ENCODE results near the gene HSPA12A.

Gene HSPA12A

DNA sequence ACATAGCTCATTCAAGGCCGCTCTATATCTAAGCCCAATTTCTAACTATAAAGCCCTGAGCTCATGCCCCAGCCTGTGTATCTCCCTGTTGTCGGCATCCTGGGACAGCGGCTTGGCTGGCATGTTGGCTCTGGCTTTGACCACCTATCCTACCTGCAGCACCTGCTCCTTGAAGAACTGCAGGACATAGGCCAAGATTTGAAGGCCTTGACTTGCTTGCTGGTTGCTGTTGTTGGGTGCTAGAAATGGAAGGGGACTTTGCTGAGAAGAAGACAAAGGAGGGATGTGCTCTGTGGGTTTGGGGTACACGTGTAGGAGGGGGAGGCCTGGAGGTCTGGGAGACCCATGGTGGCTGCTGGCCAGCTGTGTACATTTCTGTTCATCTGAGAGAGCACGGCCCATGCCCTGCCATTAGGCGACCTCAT lies 110.5 kb downstream of the HSPA12A start:
- H3K36me3 ChIP-seq (ENCODE audit: control insufficient read depth in 2 of 2, insufficient read depth in 1 of 2, low read length in 2 of 2), result no peaks in the 10 kb centered on the region
- H3K9me3 ChIP-seq (ENCODE audit: control insufficient read depth, insufficient read depth, low read depth, low read length), result no peaks in the 10 kb centered on the region
- TF ChIP-seq KLF7 (tag by site-specific recombination; IDR thresholded peaks at IDR 0.05; ENCODE audit: borderline replicate concordance), result no peak
- TF ChIP-seq SETDB1 (IDR thresholded peaks at IDR 0.05; ENCODE audit: insufficient read length, low read length), result no peak
- TF ChIP-seq, protein P1, sequence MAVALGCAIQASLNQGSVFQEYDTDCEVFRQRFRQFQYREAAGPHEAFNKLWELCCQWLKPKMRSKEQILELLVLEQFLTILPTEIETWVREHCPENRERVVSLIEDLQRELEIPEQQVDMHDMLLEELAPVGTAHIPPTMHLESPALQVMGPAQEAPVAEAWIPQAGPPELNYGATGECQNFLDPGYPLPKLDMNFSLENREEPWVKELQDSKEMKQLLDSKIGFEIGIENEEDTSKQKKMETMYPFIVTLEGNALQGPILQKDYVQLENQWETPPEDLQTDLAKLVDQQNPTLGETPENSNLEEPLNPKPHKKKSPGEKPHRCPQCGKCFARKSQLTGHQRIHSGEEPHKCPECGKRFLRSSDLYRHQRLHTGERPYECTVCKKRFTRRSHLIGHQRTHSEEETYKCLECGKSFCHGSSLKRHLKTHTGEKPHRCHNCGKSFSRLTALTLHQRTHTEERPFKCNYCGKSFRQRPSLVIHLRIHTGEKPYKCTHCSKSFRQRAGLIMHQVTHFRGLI (tag by site-specific recombination; IDR thresholded peaks at IDR 0.05), result no peak
- TF ChIP-seq ZNF791 (tag by site-specific recombination; IDR thresholded peaks at IDR 0.05), result no peak
- TF ChIP-seq ZNF658 (tag by site-specific recombination; IDR thresholded peaks at IDR 0.05), result no peak
- TF ChIP-seq, protein P2, sequence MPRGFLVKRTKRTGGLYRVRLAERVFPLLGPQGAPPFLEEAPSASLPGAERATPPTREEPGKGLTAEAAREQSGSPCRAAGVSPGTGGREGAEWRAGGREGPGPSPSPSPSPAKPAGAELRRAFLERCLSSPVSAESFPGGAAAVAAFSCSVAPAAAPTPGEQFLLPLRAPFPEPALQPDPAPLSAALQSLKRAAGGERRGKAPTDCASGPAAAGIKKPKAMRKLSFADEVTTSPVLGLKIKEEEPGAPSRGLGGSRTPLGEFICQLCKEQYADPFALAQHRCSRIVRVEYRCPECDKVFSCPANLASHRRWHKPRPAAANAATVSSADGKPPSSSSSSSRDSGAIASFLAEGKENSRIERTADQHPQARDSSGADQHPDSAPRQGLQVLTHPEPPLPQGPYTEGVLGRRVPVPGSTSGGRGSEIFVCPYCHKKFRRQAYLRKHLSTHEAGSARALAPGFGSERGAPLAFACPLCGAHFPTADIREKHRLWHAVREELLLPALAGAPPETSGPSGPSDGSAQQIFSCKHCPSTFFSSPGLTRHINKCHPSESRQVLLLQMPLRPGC (tag by site-specific recombination; IDR thresholded peaks at IDR 0.05), result no peak
- TF ChIP-seq ZNF132 (tag by site-specific recombination; IDR thresholded peaks at IDR 0.05; ENCODE audit: borderline replicate concordance), result no peak
- TF ChIP-seq ZNF529 (tag by site-specific recombination; IDR thresholded peaks at IDR 0.05; ENCODE audit: insufficient replicate concordance), result no peak
- no peak for TF ChIP-seq ZBTB20 (tag by site-specific recombination; IDR thresholded peaks at IDR 0.05)
- TF ChIP-seq ZNF501 (tag by site-specific recombination; IDR thresholded peaks at IDR 0.05), result no peak
- TF ChIP-seq ZNF660 (tag by site-specific recombination; IDR thresholded peaks at IDR 0.05), result no peak
- TF ChIP-seq, protein P3, sequence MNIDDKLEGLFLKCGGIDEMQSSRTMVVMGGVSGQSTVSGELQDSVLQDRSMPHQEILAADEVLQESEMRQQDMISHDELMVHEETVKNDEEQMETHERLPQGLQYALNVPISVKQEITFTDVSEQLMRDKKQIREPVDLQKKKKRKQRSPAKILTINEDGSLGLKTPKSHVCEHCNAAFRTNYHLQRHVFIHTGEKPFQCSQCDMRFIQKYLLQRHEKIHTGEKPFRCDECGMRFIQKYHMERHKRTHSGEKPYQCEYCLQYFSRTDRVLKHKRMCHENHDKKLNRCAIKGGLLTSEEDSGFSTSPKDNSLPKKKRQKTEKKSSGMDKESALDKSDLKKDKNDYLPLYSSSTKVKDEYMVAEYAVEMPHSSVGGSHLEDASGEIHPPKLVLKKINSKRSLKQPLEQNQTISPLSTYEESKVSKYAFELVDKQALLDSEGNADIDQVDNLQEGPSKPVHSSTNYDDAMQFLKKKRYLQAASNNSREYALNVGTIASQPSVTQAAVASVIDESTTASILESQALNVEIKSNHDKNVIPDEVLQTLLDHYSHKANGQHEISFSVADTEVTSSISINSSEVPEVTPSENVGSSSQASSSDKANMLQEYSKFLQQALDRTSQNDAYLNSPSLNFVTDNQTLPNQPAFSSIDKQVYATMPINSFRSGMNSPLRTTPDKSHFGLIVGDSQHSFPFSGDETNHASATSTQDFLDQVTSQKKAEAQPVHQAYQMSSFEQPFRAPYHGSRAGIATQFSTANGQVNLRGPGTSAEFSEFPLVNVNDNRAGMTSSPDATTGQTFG (tag by site-specific recombination; IDR thresholded peaks at IDR 0.05; ENCODE audit: borderline replicate concordance), result no peak
- TF ChIP-seq ZBTB21 (tag by site-specific recombination; IDR thresholded peaks at IDR 0.05), result no peak
- no peak for TF ChIP-seq ZNF544 (tag by site-specific recombination; IDR thresholded peaks at IDR 0.05)
- H3K4me3 ChIP-seq (ENCODE audit: low read depth, low read length), result no peak overlapping the region
- POLR2A ChIA-PET, result no interaction called here
- CTCF ChIA-PET, result interaction anchor here (1.3 kb wide), 1 partner anchor 156 kb away, joined by 4 read pairs; no protein-coding TSS in a partner anchor
- H3K4me1 ChIP-seq (ENCODE audit: control insufficient read depth, insufficient read depth, low read length), result no peaks in the 10 kb centered on the region
- no peak overlapping the region for H3K27ac ChIP-seq (ENCODE audit: extremely low read depth, low read depth, low read length)

DNA sequence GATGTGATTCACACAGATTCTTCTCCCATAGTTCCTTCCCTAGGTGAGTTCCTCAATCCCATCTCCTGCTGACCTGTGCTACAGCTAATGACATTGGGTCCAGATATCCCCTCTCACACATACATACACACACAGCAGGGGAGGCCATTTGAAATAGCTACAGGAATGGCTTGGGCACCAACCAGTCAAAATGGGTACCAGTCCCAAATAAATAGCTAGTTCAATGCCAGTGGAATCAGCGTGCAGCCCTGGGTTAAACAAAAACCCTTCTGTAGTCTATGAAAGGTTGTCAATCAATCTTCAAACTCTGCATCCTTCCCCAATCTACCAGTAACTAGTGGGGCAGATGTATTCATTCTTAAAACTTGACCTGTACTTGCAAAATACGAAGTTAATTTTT lies 112.3 kb downstream of the HSPA12A start:
- no peak overlapping the region for H3K27ac ChIP-seq (ENCODE audit: extremely low read depth, low read depth, low read length)
- no peak overlapping the region for H3K4me3 ChIP-seq (ENCODE audit: low read depth, low read length)
- H3K9me3 ChIP-seq (ENCODE audit: control insufficient read depth, insufficient read depth, low read depth, low read length), result no peaks in the 10 kb centered on the region
- ChIA-PET CTCF (interaction anchor here (0.6 to 6.7 kb wide), 4 partner anchors 12 to 1601 kb away, joined by 3 to 60 read pairs (median 4); no protein-coding TSS in a partner anchor), POLR2A (no interaction called here)
- TF ChIP-seq ZNF558 (tag by site-specific recombination; IDR thresholded peaks at IDR 0.05), result no peak
- TF ChIP-seq, protein P4, sequence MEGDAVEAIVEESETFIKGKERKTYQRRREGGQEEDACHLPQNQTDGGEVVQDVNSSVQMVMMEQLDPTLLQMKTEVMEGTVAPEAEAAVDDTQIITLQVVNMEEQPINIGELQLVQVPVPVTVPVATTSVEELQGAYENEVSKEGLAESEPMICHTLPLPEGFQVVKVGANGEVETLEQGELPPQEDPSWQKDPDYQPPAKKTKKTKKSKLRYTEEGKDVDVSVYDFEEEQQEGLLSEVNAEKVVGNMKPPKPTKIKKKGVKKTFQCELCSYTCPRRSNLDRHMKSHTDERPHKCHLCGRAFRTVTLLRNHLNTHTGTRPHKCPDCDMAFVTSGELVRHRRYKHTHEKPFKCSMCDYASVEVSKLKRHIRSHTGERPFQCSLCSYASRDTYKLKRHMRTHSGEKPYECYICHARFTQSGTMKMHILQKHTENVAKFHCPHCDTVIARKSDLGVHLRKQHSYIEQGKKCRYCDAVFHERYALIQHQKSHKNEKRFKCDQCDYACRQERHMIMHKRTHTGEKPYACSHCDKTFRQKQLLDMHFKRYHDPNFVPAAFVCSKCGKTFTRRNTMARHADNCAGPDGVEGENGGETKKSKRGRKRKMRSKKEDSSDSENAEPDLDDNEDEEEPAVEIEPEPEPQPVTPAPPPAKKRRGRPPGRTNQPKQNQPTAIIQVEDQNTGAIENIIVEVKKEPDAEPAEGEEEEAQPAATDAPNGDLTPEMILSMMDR (tag by site-specific recombination; IDR thresholded peaks at IDR 0.05), result no peak
- TF ChIP-seq ZNF324 (tag by site-specific recombination; IDR thresholded peaks at IDR 0.05), result no peak
- TF ChIP-seq ZNF560 (tag by site-specific recombination; IDR thresholded peaks at IDR 0.05; ENCODE audit: borderline replicate concordance), result no peak
- TF ChIP-seq ZNF624 (tag by site-specific recombination; IDR thresholded peaks at IDR 0.05), result no peak
- TF ChIP-seq, protein P5, sequence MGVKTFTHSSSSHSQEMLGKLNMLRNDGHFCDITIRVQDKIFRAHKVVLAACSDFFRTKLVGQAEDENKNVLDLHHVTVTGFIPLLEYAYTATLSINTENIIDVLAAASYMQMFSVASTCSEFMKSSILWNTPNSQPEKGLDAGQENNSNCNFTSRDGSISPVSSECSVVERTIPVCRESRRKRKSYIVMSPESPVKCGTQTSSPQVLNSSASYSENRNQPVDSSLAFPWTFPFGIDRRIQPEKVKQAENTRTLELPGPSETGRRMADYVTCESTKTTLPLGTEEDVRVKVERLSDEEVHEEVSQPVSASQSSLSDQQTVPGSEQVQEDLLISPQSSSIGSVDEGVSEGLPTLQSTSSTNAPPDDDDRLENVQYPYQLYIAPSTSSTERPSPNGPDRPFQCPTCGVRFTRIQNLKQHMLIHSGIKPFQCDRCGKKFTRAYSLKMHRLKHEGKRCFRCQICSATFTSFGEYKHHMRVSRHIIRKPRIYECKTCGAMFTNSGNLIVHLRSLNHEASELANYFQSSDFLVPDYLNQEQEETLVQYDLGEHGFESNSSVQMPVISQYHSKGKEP (tag by site-specific recombination; IDR thresholded peaks at IDR 0.05), result no peak
- no peak for TF ChIP-seq ZBTB20 (tag by site-specific recombination; IDR thresholded peaks at IDR 0.05)
- no peak for TF ChIP-seq ZNF16 (tag by site-specific recombination; IDR thresholded peaks at IDR 0.05; ENCODE audit: low read depth)
- TF ChIP-seq ZNF37A (tag by site-specific recombination; IDR thresholded peaks at IDR 0.05), result no peak
- TF ChIP-seq SCRT2 (tag by site-specific recombination; IDR thresholded peaks at IDR 0.05), result no peak
- H3K4me1 ChIP-seq (ENCODE audit: control insufficient read depth, insufficient read depth, low read length), result no peaks in the 10 kb centered on the region
- H3K36me3 ChIP-seq (ENCODE audit: control insufficient read depth in 2 of 2, insufficient read depth in 1 of 2, low read length in 2 of 2), result no peaks in the 10 kb centered on the region

All from HEK293 (cell line).